Peyer's patch (tissue), 4 donors: ENCODE results near the gene TBC1D22B. TPM values are rescaled to one million over a fixed set of nuclear protein-coding genes. Genes with fewer than 3 reads are reported as not detected.
"Not testable (repeated sequence)": the region's sequence is repeated elsewhere in the genome, so short reads cannot be mapped to it uniquely, and the experiment has no call there.

ENCODE experiments used
- DNase-seq, 3 donors: peaks; one replicate each; pipeline ENCODE4 v3.0.0-alpha.2; 2017 to 2019
- H3K27ac ChIP-seq, 4 donors: fragments of 200-600 bp; sonication (generic); one replicate each; pipeline ENCODE4 v1.5.1; 2016 to 2019
- H3K27me3 ChIP-seq, 2 donors: fragments of 200-600 bp; sonication (generic); one replicate each; pipeline ENCODE4 v1.5.1; 2019
- H3K36me3 ChIP-seq, 3 donors: fragments of 200-600 bp; sonication (generic); one replicate each; pipeline ENCODE4 v1.5.1; 2016 to 2019
- H3K4me1 ChIP-seq, 4 donors: fragments of 200-600 bp; sonication (generic); one replicate each; pipeline ENCODE4 v1.5.1; 2016 to 2019
- H3K4me3 ChIP-seq, 4 donors: fragments of 200-600 bp; sonication (generic); 1 replicate in 3 of 4; 2 replicates in 1 of 4; pipeline ENCODE4 v1.5.1; 2016 to 2019; ENCODE audit warnings: mild to moderate bottlenecking in 1 of 4
- H3K9me3 ChIP-seq, 4 donors: fragments of 200-600 bp; sonication (generic); one replicate each; pipeline ENCODE4 v1.5.1; 2016 to 2019; ENCODE audit warnings: mild to moderate bottlenecking in 1 of 4
- POLR2A ChIP-seq, 2 donors: fragments of 450-650 bp; IDR thresholded peaks; one replicate each; pipeline ENCODE4 v1.5.1; 2017; ENCODE audit warnings: antibody characterized with exemption in 2 of 2, mild to moderate bottlenecking in 2 of 2, moderate library complexity in 2 of 2
- total RNA-seq, 4 donors: library from RNA; depleted of rRNA; stranded (reverse); fragments of >200 nt; gene quantifications; one replicate each; pipeline ENCODE4 v1.1.0, GENCODE V29; 2016
- TF ChIP-seq, protein P1 (sequence below), 6 experiments: fragments of 450-650 bp in 4 of 6; fragments of 200-600 bp in 2 of 6; sonication (generic) in 1 of 6; IDR thresholded peaks; one replicate each; pipeline ENCODE4 v1.5.1; 2017 to 2019; ENCODE audit warnings: antibody characterized with exemption in 6 of 6, mild to moderate bottlenecking in 3 of 6, moderate library complexity in 1 of 6

The TBC1D22B gene
- total RNA-seq, 4 donors from 2014 or later = 12.4 to 23.3 (median 19.0) TPM

DNA sequence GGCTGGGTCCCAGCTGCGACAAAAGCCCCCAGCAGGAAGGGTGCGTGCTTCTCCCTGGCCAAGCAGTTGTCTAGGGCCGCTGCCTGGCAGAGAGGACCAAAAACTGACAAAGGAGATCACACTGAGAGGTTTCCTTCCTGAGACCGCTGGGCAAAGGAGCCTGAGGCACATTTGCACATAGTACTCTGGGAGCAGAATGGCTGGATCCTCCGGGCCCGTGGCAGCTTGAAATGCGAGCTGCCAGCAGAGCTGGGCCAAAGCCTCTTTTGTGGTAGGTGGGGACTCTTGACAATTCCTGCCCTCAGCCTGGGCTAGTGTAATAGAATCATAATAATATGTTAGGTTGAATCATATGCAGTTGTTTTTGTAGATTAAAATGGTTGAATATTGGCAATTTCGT, 63.1 kb downstream of the TBC1D22B start:
- Histone ChIP-seq H3K4me3 (no peak overlapping the region), H3K36me3 (peaks cover 0 to 66% (median 0%) of the 10 kb centered on the region in 3 donors), H3K27ac (no peak overlapping the region), H3K9me3 (no peaks in the 10 kb centered on the region), H3K27me3 (no peaks in the 10 kb centered on the region), H3K4me1 (peaks cover 0 to 19% (median 3%) of the 10 kb centered on the region in 4 donors)
- TF ChIP-seq, protein P1, sequence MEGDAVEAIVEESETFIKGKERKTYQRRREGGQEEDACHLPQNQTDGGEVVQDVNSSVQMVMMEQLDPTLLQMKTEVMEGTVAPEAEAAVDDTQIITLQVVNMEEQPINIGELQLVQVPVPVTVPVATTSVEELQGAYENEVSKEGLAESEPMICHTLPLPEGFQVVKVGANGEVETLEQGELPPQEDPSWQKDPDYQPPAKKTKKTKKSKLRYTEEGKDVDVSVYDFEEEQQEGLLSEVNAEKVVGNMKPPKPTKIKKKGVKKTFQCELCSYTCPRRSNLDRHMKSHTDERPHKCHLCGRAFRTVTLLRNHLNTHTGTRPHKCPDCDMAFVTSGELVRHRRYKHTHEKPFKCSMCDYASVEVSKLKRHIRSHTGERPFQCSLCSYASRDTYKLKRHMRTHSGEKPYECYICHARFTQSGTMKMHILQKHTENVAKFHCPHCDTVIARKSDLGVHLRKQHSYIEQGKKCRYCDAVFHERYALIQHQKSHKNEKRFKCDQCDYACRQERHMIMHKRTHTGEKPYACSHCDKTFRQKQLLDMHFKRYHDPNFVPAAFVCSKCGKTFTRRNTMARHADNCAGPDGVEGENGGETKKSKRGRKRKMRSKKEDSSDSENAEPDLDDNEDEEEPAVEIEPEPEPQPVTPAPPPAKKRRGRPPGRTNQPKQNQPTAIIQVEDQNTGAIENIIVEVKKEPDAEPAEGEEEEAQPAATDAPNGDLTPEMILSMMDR (IDR thresholded peaks at IDR 0.05) = no peak
- no peak for TF ChIP-seq POLR2A (IDR thresholded peaks at IDR 0.05)
- DNase-seq = no peak

DNA sequence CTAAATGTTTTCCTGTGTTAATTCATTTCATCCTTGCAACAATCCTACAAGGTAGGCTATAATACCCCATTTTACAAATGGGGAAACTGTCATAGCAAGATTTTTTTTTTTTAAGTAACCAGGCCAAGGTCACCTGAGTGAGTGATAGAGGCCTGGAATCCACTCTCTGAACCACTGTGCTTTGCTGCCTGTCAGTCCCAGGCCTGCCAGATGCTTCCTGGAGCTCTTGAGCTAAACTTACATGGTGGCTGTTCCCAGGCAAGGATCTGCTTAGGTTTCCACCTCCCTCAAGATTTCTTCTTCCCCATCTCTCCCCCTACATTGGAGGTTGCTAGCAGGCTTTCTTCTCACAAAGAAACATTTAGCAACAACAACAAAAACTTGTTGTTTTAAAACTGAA, 63.5 kb downstream of the TBC1D22B start:
- Histone ChIP-seq H3K9me3 (no peaks in the 10 kb centered on the region), H3K27me3 (no peaks in the 10 kb centered on the region), H3K27ac (peak overlapping the region in 1 of 4 donors; percentile 31), H3K36me3 (peaks cover 0 to 61% (median 0%) of the 10 kb centered on the region in 3 donors), H3K4me1 (peaks cover 0 to 19% (median 3%) of the 10 kb centered on the region in 4 donors), H3K4me3 (no peak overlapping the region)
- DNase-seq = no peak
- TF ChIP-seq POLR2A (IDR thresholded peaks at IDR 0.05) = no peak
- TF ChIP-seq, protein P1 (IDR thresholded peaks at IDR 0.05) = no peak

DNA sequence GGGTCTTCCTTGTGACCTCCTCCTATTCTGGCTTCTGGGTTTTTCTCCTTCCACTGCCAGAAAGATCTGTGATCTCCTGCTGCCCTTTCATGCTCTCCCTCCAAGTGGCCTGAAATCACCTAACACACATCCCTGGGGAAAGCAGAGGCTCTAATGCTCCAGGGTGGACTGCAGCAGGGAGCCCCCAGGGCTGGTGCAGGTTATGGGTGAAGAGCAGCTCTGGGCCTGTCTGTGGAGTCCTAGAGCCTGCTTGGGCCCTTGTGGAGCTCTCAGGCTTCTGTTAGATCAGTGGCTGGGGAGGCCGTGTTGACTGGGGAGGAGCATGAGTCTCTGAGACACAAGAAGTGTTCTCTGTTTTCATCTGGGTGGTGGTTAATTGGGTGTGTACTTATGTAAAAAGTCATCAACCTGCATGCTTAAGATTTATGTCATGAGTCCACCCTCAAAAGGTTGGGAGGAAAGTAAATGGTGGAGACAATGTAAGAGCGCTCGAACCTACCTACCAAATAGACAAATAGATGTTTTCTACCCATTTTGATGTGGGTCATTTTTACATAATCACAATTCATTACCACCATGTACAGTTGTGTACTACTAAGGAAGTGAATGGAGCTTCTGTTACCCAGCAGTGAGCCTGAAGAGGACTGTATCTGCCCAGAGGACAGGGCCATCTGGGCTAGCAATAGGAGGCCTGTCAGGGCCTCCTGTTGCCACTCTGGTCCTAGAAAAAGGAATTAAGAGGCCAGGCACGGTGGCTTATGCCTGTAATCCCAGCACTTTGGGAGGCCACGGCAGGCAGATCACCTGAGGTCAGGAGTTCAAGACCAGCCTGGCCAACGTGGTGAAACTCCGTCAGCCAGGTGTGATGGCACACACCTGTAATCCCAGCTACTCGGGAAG, 64.2 kb downstream of the TBC1D22B start:
- Histone ChIP-seq H3K36me3 (peaks cover 0 to 54% (median 0%) of the 10 kb centered on the region in 3 donors), H3K27ac (peak overlapping the region in 1 of 4 donors; percentile 31), H3K4me1 (peaks cover 0 to 19% (median 3%) of the 10 kb centered on the region in 4 donors), H3K4me3 (no peak overlapping the region), H3K9me3 (no peaks in the 10 kb centered on the region), H3K27me3 (no peaks in the 10 kb centered on the region)
- TF ChIP-seq, protein P1 (IDR thresholded peaks at IDR 0.05) = no peak
- no peak for TF ChIP-seq POLR2A (IDR thresholded peaks at IDR 0.05)
- DNase-seq = no peak

DNA sequence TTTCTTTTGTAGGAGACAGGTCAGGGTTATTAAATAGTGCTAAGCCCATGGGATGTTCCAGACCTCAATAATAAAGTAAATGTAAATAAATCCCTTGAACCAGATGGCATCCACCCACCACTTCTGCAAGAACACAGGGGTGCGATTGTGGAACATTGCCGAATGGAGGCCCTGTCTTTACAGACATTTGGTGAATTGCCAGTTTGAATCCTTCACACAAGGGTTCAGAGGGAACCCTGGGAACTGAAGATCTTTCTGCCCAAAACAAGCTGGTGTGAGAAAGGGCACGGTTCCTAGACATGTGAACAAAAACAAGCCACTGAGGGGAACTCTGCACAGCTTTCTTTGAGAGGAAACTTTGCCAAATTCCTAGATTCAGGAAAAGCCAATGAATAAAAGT, 66.0 kb downstream of the TBC1D22B start:
- Histone ChIP-seq H3K4me3 (no peak overlapping the region), H3K9me3 (no peaks in the 10 kb centered on the region), H3K27ac (peak overlapping the region in 2 of 4 donors; percentile 59 to 70), H3K4me1 (peaks cover 0 to 19% (median 3%) of the 10 kb centered on the region in 4 donors), H3K36me3 (peaks cover 0 to 36% (median 0%) of the 10 kb centered on the region in 3 donors), H3K27me3 (no peaks in the 10 kb centered on the region)
- no peak for DNase-seq
- TF ChIP-seq, protein P1 (IDR thresholded peaks at IDR 0.05) = no peak
- TF ChIP-seq POLR2A (IDR thresholded peaks at IDR 0.05) = no peak

DNA sequence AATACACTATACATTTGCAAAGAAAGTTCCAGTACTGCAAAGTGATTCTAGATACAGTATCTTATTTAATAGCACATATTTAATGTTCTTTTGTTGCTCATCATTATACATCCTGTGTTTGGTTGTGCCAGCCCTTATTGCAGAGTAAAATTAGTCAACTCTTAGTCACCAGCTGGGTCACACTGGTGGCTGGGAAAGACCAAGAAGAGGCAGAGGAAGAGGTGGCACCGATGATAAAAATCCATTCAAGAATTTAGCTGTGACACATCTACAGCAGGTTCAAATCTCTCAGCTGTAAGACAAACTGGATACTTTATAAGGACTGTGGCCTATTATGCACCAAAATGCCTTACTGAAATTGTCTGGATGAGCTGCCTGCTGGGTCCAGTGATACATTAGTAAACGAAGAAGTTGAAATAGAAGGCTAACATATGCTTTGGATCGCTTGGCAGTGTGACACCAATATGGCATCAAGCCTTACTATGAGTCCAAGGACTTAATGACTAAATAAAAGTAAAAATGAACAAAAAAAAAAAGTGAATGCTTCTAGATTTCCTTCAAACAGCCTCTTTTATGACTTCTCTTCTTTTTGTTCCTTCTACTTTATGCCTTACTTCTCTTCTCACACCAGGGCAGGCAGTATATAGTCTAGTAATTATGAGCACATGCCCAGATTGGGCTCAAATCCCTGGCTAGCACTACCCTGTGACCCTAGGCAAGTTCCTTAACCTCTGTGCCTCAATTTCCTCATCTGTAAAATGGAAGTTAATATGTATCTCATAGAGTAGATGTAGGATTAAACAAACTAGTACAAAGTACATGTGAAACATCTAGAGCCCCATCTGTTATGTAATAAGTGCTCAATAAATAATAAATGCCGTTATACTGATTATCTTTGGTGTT, 66.8 kb downstream of the TBC1D22B start:
- no peaks in the 10 kb centered on the region for H3K9me3 ChIP-seq
- TF ChIP-seq, protein P1 (IDR thresholded peaks at IDR 0.05) = no peak
- no peak for TF ChIP-seq POLR2A (IDR thresholded peaks at IDR 0.05)
- H3K27ac ChIP-seq = peak overlapping the region in 2 of 4 donors; percentile 59 to 70
- DNase-seq = peak in 1 of 3 donors; percentile 56
- peaks cover 0 to 31% (median 0%) of the 10 kb centered on the region in 3 donors for H3K36me3 ChIP-seq
- H3K27me3 ChIP-seq = no peaks in the 10 kb centered on the region
- peaks cover 0 to 19% (median 3%) of the 10 kb centered on the region in 4 donors for H3K4me1 ChIP-seq
- H3K4me3 ChIP-seq = no peak overlapping the region

DNA sequence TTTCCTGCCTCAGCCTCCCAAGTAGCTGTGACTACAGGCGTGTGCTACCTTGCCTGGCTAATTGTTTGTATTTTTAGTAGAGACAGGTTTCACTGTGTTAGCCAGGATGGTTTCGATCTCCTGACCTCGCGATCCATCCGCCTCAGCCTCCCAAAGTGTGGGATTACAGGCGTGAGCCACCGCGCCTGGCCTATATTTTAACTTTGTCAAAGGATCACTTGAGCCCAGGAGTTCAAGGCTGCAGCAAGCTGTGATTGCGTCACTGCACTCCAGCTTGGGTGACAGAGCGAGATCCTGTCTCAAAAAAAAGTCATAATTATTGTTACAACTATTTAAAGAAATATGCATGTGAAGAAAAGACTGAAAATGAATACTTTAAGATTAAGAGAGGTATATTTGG, 72.8 kb downstream of the TBC1D22B start:
- H3K36me3 ChIP-seq = peaks cover 0 to 28% (median 0%) of the 10 kb centered on the region in 3 donors
- not testable (repeated sequence) for H3K27ac ChIP-seq, H3K4me1 ChIP-seq, H3K27me3 ChIP-seq, H3K9me3 ChIP-seq, H3K4me3 ChIP-seq, DNase-seq
